GM23338 (cell line): ENCODE data around the gene GFRA1.

ENCODE experiments used
- CREB1 ChIP-seq: fragments of 250-450 bp; sonication (Bioruptor Pico); IDR thresholded peaks from 2 replicates; pipeline ENCODE4 v1.5.0; 2020; ENCODE audit warnings: low read depth, mild to moderate bottlenecking, moderate library complexity
- ETS1 ChIP-seq: IDR thresholded peaks from 2 replicates; pipeline ENCODE4 v1.6.1; 2016; ENCODE audit warnings: antibody characterized with exemption
- EZH2 ChIP-seq: fragments of 200-600 bp; sonication (generic); IDR thresholded peaks from one replicate; pipeline ENCODE4 v1.8.0; 2017; ENCODE audit warnings: antibody characterized with exemption, mild to moderate bottlenecking, low read depth; ENCODE audit not compliant: unreplicated experiment
- EZH2phosphoT487 ChIP-seq: fragments of 200-600 bp; sonication (generic); IDR thresholded peaks from one replicate; pipeline ENCODE4 v1.8.1; 2018; ENCODE audit warnings: antibody characterized with exemption; ENCODE audit not compliant: unreplicated experiment
- JUNB ChIP-seq: IDR thresholded peaks from one replicate; pipeline ENCODE4 v1.6.1; 2016; ENCODE audit warnings: antibody characterized with exemption; ENCODE audit not compliant: unreplicated experiment
- POLR2AphosphoS5 ChIP-seq: IDR thresholded peaks from 2 replicates; pipeline ENCODE4 v1.6.1; 2016; ENCODE audit warnings: antibody characterized with exemption, low read depth
- REST ChIP-seq: IDR thresholded peaks from one replicate; pipeline ENCODE4 v1.6.1; 2018; ENCODE audit warnings: antibody characterized with exemption; ENCODE audit not compliant: unreplicated experiment
- TF ChIP-seq, protein P1 (sequence below), 2 experiments: fragments of 200-600 bp in 1 of 2; sonication (generic) in 1 of 2; conservative IDR thresholded peaks; 2 replicates each; pipeline versions ENCODE4 v1.5.1 to v1.6.1; 2016 to 2017; ENCODE audit warnings: antibody characterized with exemption in 2 of 2, low read depth in 2 of 2, mild to moderate bottlenecking in 2 of 2, moderate library complexity in 1 of 2

GRCh38 chr10:116122664-116123063, 150.3 kb downstream of the GFRA1 start:
- TF ChIP-seq, protein P1, sequence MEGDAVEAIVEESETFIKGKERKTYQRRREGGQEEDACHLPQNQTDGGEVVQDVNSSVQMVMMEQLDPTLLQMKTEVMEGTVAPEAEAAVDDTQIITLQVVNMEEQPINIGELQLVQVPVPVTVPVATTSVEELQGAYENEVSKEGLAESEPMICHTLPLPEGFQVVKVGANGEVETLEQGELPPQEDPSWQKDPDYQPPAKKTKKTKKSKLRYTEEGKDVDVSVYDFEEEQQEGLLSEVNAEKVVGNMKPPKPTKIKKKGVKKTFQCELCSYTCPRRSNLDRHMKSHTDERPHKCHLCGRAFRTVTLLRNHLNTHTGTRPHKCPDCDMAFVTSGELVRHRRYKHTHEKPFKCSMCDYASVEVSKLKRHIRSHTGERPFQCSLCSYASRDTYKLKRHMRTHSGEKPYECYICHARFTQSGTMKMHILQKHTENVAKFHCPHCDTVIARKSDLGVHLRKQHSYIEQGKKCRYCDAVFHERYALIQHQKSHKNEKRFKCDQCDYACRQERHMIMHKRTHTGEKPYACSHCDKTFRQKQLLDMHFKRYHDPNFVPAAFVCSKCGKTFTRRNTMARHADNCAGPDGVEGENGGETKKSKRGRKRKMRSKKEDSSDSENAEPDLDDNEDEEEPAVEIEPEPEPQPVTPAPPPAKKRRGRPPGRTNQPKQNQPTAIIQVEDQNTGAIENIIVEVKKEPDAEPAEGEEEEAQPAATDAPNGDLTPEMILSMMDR (conservative IDR thresholded peaks at IDR 0.05; ENCODE audit: low read depth in 2 of 2) = no peak
- no peak for TF ChIP-seq EZH2phosphoT487
- no peak for TF ChIP-seq JUNB
- TF ChIP-seq POLR2AphosphoS5 = no peak
- no peak for TF ChIP-seq EZH2
- TF ChIP-seq CREB1 (CRISPR knock-in tag) = no peak
- TF ChIP-seq REST = no peak
- TF ChIP-seq ETS1 = no peak
